SK-N-SH (cell line): ENCODE results near the gene PLA2G6. TPM values are rescaled to one million over a fixed set of nuclear protein-coding genes. Genes with fewer than 3 reads are reported as not detected.

Experiments
- CTCF ChIA-PET: fragments of 300-600, 350-600 bp; formaldehyde crosslinking; extraction: SDS; loops from one replicate; lab custom pipeline; 2021; lab: Yijun Ruan, JAX
- POLR2A ChIA-PET: fragments of 350-600 bp; sonication (Branson Sonifier 250); formaldehyde crosslinking; extraction: SDS; loops from one replicate; lab custom pipeline; 2020; ENCODE audit warnings: antibody characterized with exemption, inconsistent platforms; lab: Yijun Ruan, JAX
- DNase-seq: peaks from one replicate; pipeline ENCODE4 v3.0.0; 2012
- H2AFZ ChIP-seq: fragments of 200-600 bp; sonication (generic); 2 replicates; pipeline ENCODE4 v1.8.1; 2016; ENCODE audit warnings: antibody characterized with exemption, mild to moderate bottlenecking, low read depth
- H3F3A ChIP-seq: fragments of 200-600 bp; sonication (generic); replicated peaks from 2 replicates; pipeline ENCODE3; 2016; ENCODE audit warnings: antibody characterized with exemption, mild to moderate bottlenecking; ENCODE audit not compliant: insufficient read depth
- H3K27ac ChIP-seq, 2 experiments: fragments of 200-500 bp in 1 of 2; fragments of 200-600 bp in 1 of 2; sonication (Bioruptor generic) in 1 of 2; sonication (generic), shearing (Covaris generic) in 1 of 2; 2 replicates each; pipeline versions ENCODE4 v1.5.1 to v1.6.1; 2014 to 2016; ENCODE audit warnings: low read depth in 2 of 2, inconsistent platforms in 1 of 2, low read length in 1 of 2, mild to moderate bottlenecking in 1 of 2, mixed read lengths in 1 of 2
- H3K27me3 ChIP-seq: fragments of 200-600 bp; sonication (generic), shearing (Covaris generic); 2 replicates; pipeline ENCODE4 v1.6.1; 2016; ENCODE audit warnings: mixed run types; ENCODE audit not compliant: insufficient read depth
- H3K36me3 ChIP-seq, 2 experiments: fragments of 200-500 bp in 1 of 2; fragments of 200-600 bp in 1 of 2; sonication (Bioruptor generic) in 1 of 2; sonication (generic) in 1 of 2; replicated peaks in 1 of 2; 2 replicates each; pipeline versions ENCODE3 to v1.5.1; 2014 to 2016; ENCODE audit warnings: low read length in 1 of 2, mild to moderate bottlenecking in 1 of 2; ENCODE audit not compliant: insufficient read depth in 2 of 2, control insufficient read depth in 1 of 2
- H3K4me1 ChIP-seq, 2 experiments: fragments of 200-500 bp in 1 of 2; fragments of 200-600 bp in 1 of 2; sonication (Bioruptor generic) in 1 of 2; sonication (generic), shearing (Covaris generic) in 1 of 2; 2 replicates each; pipeline versions ENCODE4 v1.5.1 to v1.6.1; 2014 to 2016; ENCODE audit warnings: low read depth in 1 of 2, low read length in 1 of 2, mixed run types in 1 of 2; ENCODE audit not compliant: insufficient read depth in 2 of 2, control insufficient read depth in 1 of 2
- H3K4me2 ChIP-seq: fragments of 200-600 bp; sonication (generic), shearing (Covaris generic); 2 replicates; pipeline ENCODE4 v1.6.1; 2017; ENCODE audit warnings: mixed run types
- H3K4me3 ChIP-seq, 2 experiments: fragments of 200-500 bp in 1 of 2; fragments of 200-600 bp in 1 of 2; sonication (Bioruptor generic) in 1 of 2; sonication (generic), shearing (Covaris generic) in 1 of 2; 2 replicates each; pipeline versions ENCODE4 v1.5.1 to v1.8.1; 2014 to 2016; ENCODE audit warnings: low read depth in 2 of 2, inconsistent platforms in 1 of 2, low read length in 1 of 2, mild to moderate bottlenecking in 1 of 2, mixed read lengths in 1 of 2, moderate library complexity in 1 of 2
- H3K79me2 ChIP-seq: fragments of 200-600 bp; sonication (generic); 2 replicates; pipeline ENCODE4 v1.8.1; 2017; ENCODE audit warnings: mild to moderate bottlenecking; ENCODE audit not compliant: insufficient read depth
- H3K9ac ChIP-seq: fragments of 200-600 bp; sonication (generic); 2 replicates; pipeline ENCODE4 v1.6.1; 2017; ENCODE audit warnings: mixed run types
- H3K9me2 ChIP-seq: fragments of 200-600 bp; sonication (generic); 2 replicates; pipeline ENCODE4 v1.6.1; 2017; ENCODE audit warnings: mixed run types
- H3K9me3 ChIP-seq: fragments of 200-600 bp; sonication (generic); 2 replicates; pipeline ENCODE4 v1.6.1; 2017; ENCODE audit warnings: mixed run types, mild to moderate bottlenecking, moderate library complexity
- H4K20me1 ChIP-seq: fragments of 200-600 bp; sonication (generic); 2 replicates; pipeline ENCODE4 v1.6.1; 2017; ENCODE audit warnings: mild to moderate bottlenecking, mixed run types; ENCODE audit not compliant: insufficient read depth
- EP300 ChIP-seq, 2 experiments: IDR thresholded peaks; 2 replicates each; pipeline versions ENCODE4 v1.4.0 to v1.6.1; 2012; ENCODE audit warnings: borderline replicate concordance in 1 of 2, low read depth in 1 of 2, low read length in 1 of 2
- FOXJ3 ChIP-seq: sonication (generic); formaldehyde crosslinking; IDR thresholded peaks from 2 replicates; pipeline ENCODE4 v1.5.1; 2020; ENCODE audit warnings: mild to moderate bottlenecking, missing genetic modification reagents
- GATA2 ChIP-seq: sonication (generic); formaldehyde crosslinking; IDR thresholded peaks from 2 replicates; pipeline ENCODE4 v1.5.0; 2020; ENCODE audit warnings: mild to moderate bottlenecking, missing genetic modification reagents
- JUND ChIP-seq: IDR thresholded peaks from 2 replicates; pipeline ENCODE4 v1.4.0; 2012
- POLR2AphosphoS5 ChIP-seq: IDR thresholded peaks from 2 replicates; pipeline ENCODE4 v1.6.1; 2012; ENCODE audit warnings: low read depth, low read length
- RAD21 ChIP-seq: IDR thresholded peaks from 2 replicates; pipeline ENCODE4 v1.6.1; 2012; ENCODE audit warnings: mild to moderate bottlenecking, low read length
- SIN3A ChIP-seq: IDR thresholded peaks from 2 replicates; pipeline ENCODE4 v1.6.1; 2012; ENCODE audit warnings: low read depth, mild to moderate bottlenecking, low read length, moderate library complexity, borderline replicate concordance
- SMC3 ChIP-seq: IDR thresholded peaks from 2 replicates; pipeline ENCODE4 v1.6.1; 2012; ENCODE audit warnings: low read depth, low read length, improper control_type of control experiment
- TEAD4 ChIP-seq: IDR thresholded peaks from 2 replicates; pipeline ENCODE4 v1.4.0; 2012; ENCODE audit warnings: mild to moderate bottlenecking, borderline replicate concordance; ENCODE audit not compliant: insufficient read depth
- WGBS: methylation state at CpG from one replicate; pipeline ENCODE4 v1.1.6; 2017; ENCODE audit warnings: low lambda C conversion rate; 5-methylcytosine and 5-hydroxymethylcytosine counted together
- polyA plus RNA-seq, 3 experiments: library from polyadenylated mRNA; depleted of rRNA; stranded (reverse); fragments of >200 nt; gene quantifications; 2 replicates each; pipeline ENCODE4 v1.2.3, GENCODE V29; 2012
- TF ChIP-seq, protein P1 (sequence below): IDR thresholded peaks from 2 replicates; pipeline ENCODE4 v1.6.1; 2012; ENCODE audit warnings: mild to moderate bottlenecking, low read depth, low read length, moderate library complexity
- TF ChIP-seq, protein P2 (sequence below): IDR thresholded peaks from 2 replicates; pipeline ENCODE4 v1.4.0; 2012; ENCODE audit warnings: low read depth, borderline replicate concordance
- TF ChIP-seq, protein P3 (sequence below): IDR thresholded peaks from 2 replicates; pipeline ENCODE4 v1.4.0; 2012; ENCODE audit warnings: low read depth

The PLA2G6 gene
- polyA plus RNA-seq, 1 of the 3 experiments (the other 2 are of a cell fraction) = 10.5 TPM

DNA sequence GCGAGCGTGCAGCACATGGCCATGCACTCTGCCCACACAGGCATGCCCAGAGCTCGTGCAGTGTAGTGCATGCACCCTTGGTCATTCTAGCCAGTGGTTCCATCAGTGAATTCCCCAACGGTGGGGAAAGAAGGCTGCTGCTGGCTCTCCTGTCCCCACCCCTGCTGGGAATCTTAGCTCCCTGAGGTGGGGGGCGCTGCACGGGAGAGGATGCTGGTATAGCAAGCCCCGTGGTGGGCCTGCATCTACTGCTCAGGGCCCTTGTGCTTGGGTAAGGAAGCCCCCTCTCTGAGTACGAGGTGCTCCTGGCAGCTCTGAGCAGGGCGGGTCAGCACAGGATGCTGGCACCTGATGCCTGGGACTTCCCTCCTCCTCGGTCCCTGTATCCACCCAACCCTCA is 52.6 kb downstream of the PLA2G6 start:
- no peaks in the 10 kb centered on the region for H3K36me3 ChIP-seq
- H3K79me2 ChIP-seq = no peaks in the 10 kb centered on the region
- H4K20me1 ChIP-seq = no peaks in the 10 kb centered on the region
- no peaks in the 10 kb centered on the region for H3K9me2 ChIP-seq
- H2AFZ ChIP-seq = no peak overlapping the region
- TF ChIP-seq TEAD4 = no peak
- TF ChIP-seq FOXJ3 = no peak
- TF ChIP-seq SIN3A = no peak
- no peak for TF ChIP-seq GATA2 (CRISPR knock-in tag)
- TF ChIP-seq, protein P1, sequence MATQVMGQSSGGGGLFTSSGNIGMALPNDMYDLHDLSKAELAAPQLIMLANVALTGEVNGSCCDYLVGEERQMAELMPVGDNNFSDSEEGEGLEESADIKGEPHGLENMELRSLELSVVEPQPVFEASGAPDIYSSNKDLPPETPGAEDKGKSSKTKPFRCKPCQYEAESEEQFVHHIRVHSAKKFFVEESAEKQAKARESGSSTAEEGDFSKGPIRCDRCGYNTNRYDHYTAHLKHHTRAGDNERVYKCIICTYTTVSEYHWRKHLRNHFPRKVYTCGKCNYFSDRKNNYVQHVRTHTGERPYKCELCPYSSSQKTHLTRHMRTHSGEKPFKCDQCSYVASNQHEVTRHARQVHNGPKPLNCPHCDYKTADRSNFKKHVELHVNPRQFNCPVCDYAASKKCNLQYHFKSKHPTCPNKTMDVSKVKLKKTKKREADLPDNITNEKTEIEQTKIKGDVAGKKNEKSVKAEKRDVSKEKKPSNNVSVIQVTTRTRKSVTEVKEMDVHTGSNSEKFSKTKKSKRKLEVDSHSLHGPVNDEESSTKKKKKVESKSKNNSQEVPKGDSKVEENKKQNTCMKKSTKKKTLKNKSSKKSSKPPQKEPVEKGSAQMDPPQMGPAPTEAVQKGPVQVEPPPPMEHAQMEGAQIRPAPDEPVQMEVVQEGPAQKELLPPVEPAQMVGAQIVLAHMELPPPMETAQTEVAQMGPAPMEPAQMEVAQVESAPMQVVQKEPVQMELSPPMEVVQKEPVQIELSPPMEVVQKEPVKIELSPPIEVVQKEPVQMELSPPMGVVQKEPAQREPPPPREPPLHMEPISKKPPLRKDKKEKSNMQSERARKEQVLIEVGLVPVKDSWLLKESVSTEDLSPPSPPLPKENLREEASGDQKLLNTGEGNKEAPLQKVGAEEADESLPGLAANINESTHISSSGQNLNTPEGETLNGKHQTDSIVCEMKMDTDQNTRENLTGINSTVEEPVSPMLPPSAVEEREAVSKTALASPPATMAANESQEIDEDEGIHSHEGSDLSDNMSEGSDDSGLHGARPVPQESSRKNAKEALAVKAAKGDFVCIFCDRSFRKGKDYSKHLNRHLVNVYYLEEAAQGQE = no peak
- TF ChIP-seq POLR2AphosphoS5 = no peak
- no peak for TF ChIP-seq JUND
- TF ChIP-seq EP300 (IDR thresholded peaks at IDR 0.05; ENCODE audit: borderline replicate concordance in 1 of 2, low read depth in 1 of 2, low read length in 1 of 2) = no peak
- TF ChIP-seq, protein P2, sequence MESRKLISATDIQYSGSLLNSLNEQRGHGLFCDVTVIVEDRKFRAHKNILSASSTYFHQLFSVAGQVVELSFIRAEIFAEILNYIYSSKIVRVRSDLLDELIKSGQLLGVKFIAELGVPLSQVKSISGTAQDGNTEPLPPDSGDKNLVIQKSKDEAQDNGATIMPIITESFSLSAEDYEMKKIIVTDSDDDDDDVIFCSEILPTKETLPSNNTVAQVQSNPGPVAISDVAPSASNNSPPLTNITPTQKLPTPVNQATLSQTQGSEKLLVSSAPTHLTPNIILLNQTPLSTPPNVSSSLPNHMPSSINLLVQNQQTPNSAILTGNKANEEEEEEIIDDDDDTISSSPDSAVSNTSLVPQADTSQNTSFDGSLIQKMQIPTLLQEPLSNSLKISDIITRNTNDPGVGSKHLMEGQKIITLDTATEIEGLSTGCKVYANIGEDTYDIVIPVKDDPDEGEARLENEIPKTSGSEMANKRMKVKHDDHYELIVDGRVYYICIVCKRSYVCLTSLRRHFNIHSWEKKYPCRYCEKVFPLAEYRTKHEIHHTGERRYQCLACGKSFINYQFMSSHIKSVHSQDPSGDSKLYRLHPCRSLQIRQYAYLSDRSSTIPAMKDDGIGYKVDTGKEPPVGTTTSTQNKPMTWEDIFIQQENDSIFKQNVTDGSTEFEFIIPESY = no peak
- TF ChIP-seq RAD21 = no peak
- no peak for DNase-seq
- H3K9me3 ChIP-seq = no peaks in the 10 kb centered on the region
- ChIA-PET POLR2A (no interaction called here), CTCF (no interaction called here)
- no peak overlapping the region for H3K4me2 ChIP-seq
- H3K27ac ChIP-seq = no peak overlapping the region
- no peak overlapping the region for H3K9ac ChIP-seq
- no peaks in the 10 kb centered on the region for H3K27me3 ChIP-seq
- no CpG with 5 or more reads among the region's 10 CpGs for WGBS
- no peaks in the 10 kb centered on the region for H3K4me1 ChIP-seq
- no peak overlapping the region for H3K4me3 ChIP-seq
- no peaks in the 10 kb centered on the region for H3F3A ChIP-seq

- H2AFZ ChIP-seq = no peak overlapping the region
- no peak for TF ChIP-seq SMC3
- TF ChIP-seq, protein P3, sequence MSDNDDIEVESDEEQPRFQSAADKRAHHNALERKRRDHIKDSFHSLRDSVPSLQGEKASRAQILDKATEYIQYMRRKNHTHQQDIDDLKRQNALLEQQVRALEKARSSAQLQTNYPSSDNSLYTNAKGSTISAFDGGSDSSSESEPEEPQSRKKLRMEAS = no peak
- CTCF ChIA-PET = interaction anchor here (1.0 kb wide), 1 partner anchor 13 kb away, joined by 9 read pairs; no protein-coding TSS in a partner anchor
These were observed 53.8 kb downstream of the PLA2G6 start for GRCh38 chr22:38127869-38128268.

More at GRCh38 chr22:38127869-38128268, 53.8 kb downstream of the PLA2G6 start:
- no peaks in the 10 kb centered on the region for H3K9me2 ChIP-seq
- DNase-seq = no peak
- H4K20me1 ChIP-seq = no peaks in the 10 kb centered on the region
- 83% methylated on average over 2 of the region's 9 CpGs for WGBS
- no peaks in the 10 kb centered on the region for H3K79me2 ChIP-seq
- H3K4me2 ChIP-seq = no peak overlapping the region
- no peak overlapping the region for H3K9ac ChIP-seq
- no peaks in the 10 kb centered on the region for H3K36me3 ChIP-seq
- no peaks in the 10 kb centered on the region for H3K4me1 ChIP-seq
- no peak overlapping the region for H3K27ac ChIP-seq
- H3K9me3 ChIP-seq = no peaks in the 10 kb centered on the region
- no peaks in the 10 kb centered on the region for H3K27me3 ChIP-seq
- no peak overlapping the region for H3K4me3 ChIP-seq
- no peaks in the 10 kb centered on the region for H3F3A ChIP-seq
- POLR2A ChIA-PET = no interaction called here
